AG09319 (cell line): ENCODE data around the gene MGST3.
"Not testable (repeated sequence)": the region's sequence is repeated elsewhere in the genome, so short reads cannot be mapped to it uniquely, and the experiment has no call there.

ENCODE experiments used
- DNase-seq: peaks from one replicate; pipeline ENCODE4 v3.0.0-alpha.2; 2010; ENCODE audit warnings: low read depth; ENCODE audit errors: extremely low read depth
- CTCF ChIP-seq: IDR thresholded peaks from 2 replicates; pipeline ENCODE4 v1.5.1; 2011; ENCODE audit warnings: low read depth, mild to moderate bottlenecking, inconsistent platforms, low read length, moderate library complexity

MGST3 gene

GRCh38 chr1:165696625-165697100 lies 65.6 kb downstream of the MGST3 start:
- peak; percentile 89 for DNase-seq

GRCh38 chr1:165697491-165697880 lies 66.5 kb downstream of the MGST3 start:
- TF ChIP-seq CTCF: no peak
- no peak for DNase-seq

More at GRCh38 chr1:165696625-165697100, 65.6 kb downstream of the MGST3 start:
- no peak for TF ChIP-seq CTCF

DNA sequence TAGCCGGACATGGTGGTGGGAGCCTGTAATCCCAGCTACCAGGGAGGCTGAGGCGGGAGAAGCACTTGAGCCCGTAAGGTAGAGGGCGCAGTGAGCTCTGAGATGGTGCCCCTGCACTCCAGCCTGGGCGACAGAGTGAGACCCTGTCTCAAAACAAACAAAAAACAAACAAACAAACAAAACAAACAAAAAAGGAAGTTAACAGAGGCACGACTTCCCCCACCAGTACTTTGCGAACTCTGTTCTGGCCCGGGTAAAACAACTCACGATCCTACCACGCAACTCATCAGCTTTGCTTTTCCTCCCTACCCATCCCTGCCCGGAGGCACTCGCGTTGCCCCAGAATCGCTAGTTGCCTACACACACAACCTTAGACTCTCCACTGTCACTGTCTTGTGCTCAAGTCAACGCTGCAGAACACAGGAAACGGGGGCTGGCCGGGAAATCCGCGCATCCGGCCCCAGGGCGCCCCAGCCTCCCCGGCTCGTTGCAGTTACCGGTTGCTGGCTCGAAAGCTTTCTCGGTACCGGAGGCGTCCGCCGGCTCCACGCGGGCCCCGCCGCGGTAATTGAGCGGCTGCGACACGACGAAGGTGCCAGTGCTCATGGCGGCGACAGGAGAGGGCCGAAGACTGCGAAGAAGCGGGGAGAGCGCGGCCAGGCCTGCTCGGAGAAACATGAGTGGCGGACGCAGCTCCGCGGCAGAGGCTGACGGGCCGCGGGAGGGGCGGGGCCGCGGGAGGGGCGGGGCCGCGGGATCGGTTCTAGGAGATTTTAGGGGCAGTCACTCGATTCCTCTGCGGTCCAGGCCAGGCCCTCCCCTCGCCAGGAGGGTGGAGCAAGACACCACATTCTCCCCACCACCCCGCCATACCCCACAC lies 67.1 kb downstream of the MGST3 start, which contains the start of gene ALDH9A1:
ALDH9A1 (minus strand) TSS at position 682 of the 880 bp plus-strand sequence; CDS start at position 678, 4 bp downstream.
- TF ChIP-seq CTCF: peak; percentile 30
- peak; percentile 52 for DNase-seq

- no peak for TF ChIP-seq CTCF
- no peak for DNase-seq
Measured at GRCh38 chr1:165698761-165699052, 67.7 kb downstream of the MGST3 start.

DNA sequence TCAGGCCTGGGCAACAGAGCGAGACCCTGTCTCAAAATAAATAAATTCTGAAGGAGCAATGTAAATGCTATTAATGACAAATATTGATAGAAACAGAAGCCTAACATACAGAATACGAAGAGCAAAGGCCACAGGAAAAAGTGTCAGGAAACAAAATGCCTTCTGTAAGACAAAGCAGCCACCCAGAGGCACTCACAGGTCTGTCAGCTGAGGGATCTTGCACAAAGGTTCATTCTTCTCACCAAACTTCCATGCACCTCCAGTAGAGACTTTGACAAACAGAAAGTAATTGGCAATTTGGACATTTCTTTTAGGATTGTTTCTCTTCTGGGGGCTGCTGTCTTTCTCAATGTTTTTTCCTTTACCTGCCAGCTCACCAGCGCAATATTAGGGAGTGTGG lies 68.5 kb downstream of the MGST3 start:
- TF ChIP-seq CTCF: no peak
- DNase-seq: no peak

GRCh38 chr1:165701922-165702321 lies 70.9 kb downstream of the MGST3 start:
- not testable (repeated sequence) for DNase-seq

DNA sequence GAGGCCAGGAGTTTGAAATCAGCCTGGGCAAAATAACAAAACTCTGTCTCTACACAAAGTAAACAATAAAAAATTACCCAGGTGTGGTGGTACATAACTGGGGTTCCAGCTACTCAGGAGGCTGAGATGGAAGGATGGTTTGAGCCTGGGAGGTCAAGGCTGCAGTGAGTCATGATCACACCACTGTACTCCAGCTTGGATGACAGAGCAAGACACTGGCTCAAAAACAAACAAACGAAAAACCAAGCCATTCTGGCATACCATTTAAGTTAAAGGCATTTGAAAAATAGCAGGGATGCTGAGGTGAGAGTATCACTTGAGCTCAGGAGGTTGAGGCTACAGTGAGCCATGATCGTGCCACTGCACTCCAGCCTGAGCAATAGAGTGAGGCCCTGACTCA lies 72.6 kb downstream of the MGST3 start:
- no peak for DNase-seq
- TF ChIP-seq CTCF: no peak
